Measurements from ENCODE around the gene NCAPD3.

GRCh38 chr11:134159652-134160051, 64.1 kb downstream of the NCAPD3 start:
- TF ChIP-seq CTCF (IDR thresholded peaks at IDR 0.05) (no peak), POLR2A (IDR thresholded peaks at IDR 0.05) (no peak)
